ENCODE results near the gene CNOT3.

CNOT3 gene

DNA sequence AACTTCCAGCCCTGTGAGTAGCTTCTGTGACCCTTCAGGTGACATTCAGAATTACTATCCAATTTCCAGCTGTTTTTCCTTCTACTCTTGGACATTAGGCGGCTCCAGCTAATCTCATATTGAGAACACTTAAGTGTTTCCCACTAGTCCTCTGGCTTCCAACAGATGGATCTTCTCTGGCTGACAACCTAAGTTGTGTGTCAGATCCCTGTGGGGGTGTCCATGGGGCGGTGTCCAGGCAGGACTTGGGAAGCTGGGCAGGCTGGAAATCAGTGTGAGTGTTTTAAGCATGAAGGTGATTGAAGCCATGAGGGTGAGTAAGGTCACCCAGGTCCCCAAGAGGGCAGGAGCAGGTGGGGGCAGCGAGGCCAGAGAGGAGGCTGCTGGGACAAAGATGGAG, 10.1 kb downstream of the CNOT3 start:
- no peak overlapping the region for H3K4me3 ChIP-seq (ENCODE audit: low read depth in 1 of 5, low read length in 5 of 5)
- H3K27me3 ChIP-seq (ENCODE audit: control insufficient read depth in 5 of 5, insufficient read depth in 4 of 5, low read length in 5 of 5): no peaks in the 10 kb centered on the region
- no peaks in the 10 kb centered on the region for H3K9me3 ChIP-seq (ENCODE audit: control insufficient read depth in 5 of 5, low read length in 5 of 5)
- H3K36me3 ChIP-seq (ENCODE audit: control insufficient read depth in 5 of 5, insufficient read depth in 5 of 5, low read length in 5 of 5): peaks cover 0 to 98% (median 95%) of the 10 kb centered on the region in 5 donors
- no peaks in the 10 kb centered on the region for H3K4me1 ChIP-seq (ENCODE audit: control insufficient read depth in 5 of 5, insufficient read depth in 5 of 5, low read length in 5 of 5)
- no peak overlapping the region for H3K9ac ChIP-seq (ENCODE audit: low read length in 5 of 5)
- no peak overlapping the region for H3K27ac ChIP-seq (ENCODE audit: low read depth, low read length)

DNA sequence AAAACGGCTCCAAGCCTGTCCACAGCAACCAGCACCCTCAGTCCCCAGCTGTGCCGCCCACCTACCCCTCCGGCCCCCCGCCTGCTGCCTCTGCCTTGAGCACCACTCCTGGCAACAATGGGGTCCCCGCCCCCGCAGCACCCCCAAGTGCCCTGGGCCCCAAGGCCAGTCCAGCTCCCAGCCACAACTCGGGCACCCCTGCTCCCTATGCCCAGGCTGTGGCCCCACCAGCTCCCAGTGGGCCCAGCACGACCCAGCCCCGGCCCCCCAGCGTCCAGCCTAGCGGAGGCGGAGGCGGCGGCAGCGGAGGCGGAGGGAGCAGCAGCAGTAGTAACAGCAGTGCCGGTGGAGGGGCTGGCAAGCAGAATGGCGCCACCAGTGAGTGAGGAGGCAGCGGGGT, 10.6 kb downstream of the CNOT3 start:
- H3K4me3 ChIP-seq (ENCODE audit: low read depth in 1 of 5, low read length in 5 of 5): no peak overlapping the region
- H3K27me3 ChIP-seq (ENCODE audit: control insufficient read depth in 5 of 5, insufficient read depth in 4 of 5, low read length in 5 of 5): no peaks in the 10 kb centered on the region
- H3K36me3 ChIP-seq (ENCODE audit: control insufficient read depth in 5 of 5, insufficient read depth in 5 of 5, low read length in 5 of 5): peaks cover 0 to 98% (median 94%) of the 10 kb centered on the region in 5 donors
- H3K4me1 ChIP-seq (ENCODE audit: control insufficient read depth in 5 of 5, insufficient read depth in 5 of 5, low read length in 5 of 5): peaks cover 0 to 4% (median 3%) of the 10 kb centered on the region in 5 donors
- H3K9me3 ChIP-seq (ENCODE audit: control insufficient read depth in 5 of 5, low read length in 5 of 5): no peaks in the 10 kb centered on the region
- H3K9ac ChIP-seq (ENCODE audit: low read length in 5 of 5): no peak overlapping the region
- no peak overlapping the region for H3K27ac ChIP-seq (ENCODE audit: low read depth, low read length)

DNA sequence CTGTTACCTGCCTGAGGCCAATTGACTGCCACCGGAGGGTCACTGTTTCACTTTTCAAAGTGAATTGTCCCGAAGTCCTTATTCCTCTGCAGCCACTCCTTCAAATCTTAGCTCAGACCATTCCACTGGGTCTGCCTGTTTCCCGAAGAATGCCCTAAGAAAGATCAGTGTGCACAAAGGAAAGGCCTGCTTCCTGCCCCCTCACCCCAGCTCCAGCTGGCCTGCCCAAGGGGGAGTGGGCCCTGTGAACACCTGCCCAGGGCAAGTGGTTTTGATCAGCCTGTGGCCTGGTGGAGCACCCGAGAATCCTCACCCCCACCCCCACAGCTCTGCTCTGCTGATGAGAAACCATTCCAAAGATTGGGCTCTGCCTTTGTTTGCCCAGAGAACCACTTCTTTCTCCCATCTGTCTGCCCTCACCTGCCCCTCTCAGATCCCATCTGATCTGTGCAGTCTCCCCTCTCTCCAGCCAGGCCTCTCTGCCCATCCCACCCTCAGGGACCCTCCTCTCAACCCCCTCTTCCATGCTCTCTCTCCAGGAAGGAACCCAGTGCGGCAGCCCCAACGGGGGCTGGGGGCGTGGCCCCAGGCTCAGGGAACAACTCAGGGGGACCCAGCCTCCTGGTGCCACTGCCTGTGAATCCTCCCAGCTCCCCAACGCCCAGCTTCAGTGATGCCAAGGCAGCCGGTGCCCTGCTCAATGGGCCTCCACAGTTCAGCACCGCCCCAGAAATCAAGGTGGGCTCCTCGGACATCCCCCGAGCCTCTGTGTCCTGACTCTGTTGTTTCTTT, 11.7 kb downstream of the CNOT3 start:
- peaks cover 0 to 11% (median 7%) of the 10 kb centered on the region in 5 donors for H3K4me1 ChIP-seq (ENCODE audit: control insufficient read depth in 5 of 5, insufficient read depth in 5 of 5, low read length in 5 of 5)
- H3K36me3 ChIP-seq (ENCODE audit: control insufficient read depth in 5 of 5, insufficient read depth in 5 of 5, low read length in 5 of 5): peaks cover 0 to 98% (median 94%) of the 10 kb centered on the region in 5 donors
- no peaks in the 10 kb centered on the region for H3K9me3 ChIP-seq (ENCODE audit: control insufficient read depth in 5 of 5, low read length in 5 of 5)
- H3K4me3 ChIP-seq (ENCODE audit: low read depth in 1 of 5, low read length in 5 of 5): no peak overlapping the region
- H3K9ac ChIP-seq (ENCODE audit: low read length in 5 of 5): no peak overlapping the region
- H3K27me3 ChIP-seq (ENCODE audit: control insufficient read depth in 5 of 5, insufficient read depth in 4 of 5, low read length in 5 of 5): no peaks in the 10 kb centered on the region
- H3K27ac ChIP-seq (ENCODE audit: low read depth, low read length): no peak overlapping the region

DNA sequence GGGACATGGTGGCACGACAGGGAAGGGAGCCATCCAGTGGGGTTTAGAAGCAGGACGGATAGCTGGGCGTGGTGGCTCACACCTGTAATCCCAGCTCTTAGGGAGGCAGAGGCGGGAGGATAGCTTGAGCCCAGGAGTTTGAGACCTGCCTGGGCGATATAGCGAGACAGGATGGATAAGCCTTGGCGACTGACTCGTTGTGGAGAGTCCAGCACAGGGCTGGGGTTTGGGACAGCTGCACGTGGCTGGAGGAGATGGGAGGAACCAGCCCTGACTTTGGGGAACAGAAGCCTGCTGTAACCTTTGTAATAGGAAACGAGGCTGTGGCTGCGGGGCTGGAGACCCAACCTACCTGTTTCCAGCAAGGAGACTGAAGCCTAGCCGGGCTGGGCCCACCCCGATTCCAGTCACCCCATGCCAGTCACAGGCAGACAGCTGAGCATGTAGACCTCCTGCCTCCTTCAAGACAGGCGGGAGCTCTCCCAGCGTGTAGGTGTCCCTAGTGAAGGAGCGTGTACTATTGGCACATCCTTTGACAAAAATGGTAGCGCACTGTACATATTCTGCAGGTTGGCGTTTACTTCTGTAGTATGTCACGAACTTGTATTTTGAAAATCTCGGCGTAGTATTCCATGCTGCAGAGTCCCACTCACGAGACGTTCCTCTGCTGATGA, 13.9 kb downstream of the CNOT3 start:
- Histone ChIP-seq H3K9ac (ENCODE audit: low read length in 5 of 5) (no peak overlapping the region), H3K36me3 (ENCODE audit: control insufficient read depth in 5 of 5, insufficient read depth in 5 of 5, low read length in 5 of 5) (peaks cover 5 to 98% (median 93%) of the 10 kb centered on the region in 5 donors), H3K27me3 (ENCODE audit: control insufficient read depth in 5 of 5, insufficient read depth in 4 of 5, low read length in 5 of 5) (no peaks in the 10 kb centered on the region), H3K4me1 (ENCODE audit: control insufficient read depth in 5 of 5, insufficient read depth in 5 of 5, low read length in 5 of 5) (peaks cover 0 to 11% (median 7%) of the 10 kb centered on the region in 5 donors), H3K4me3 (ENCODE audit: low read depth in 1 of 5, low read length in 5 of 5) (no peak overlapping the region), H3K27ac (ENCODE audit: low read depth, low read length) (no peak overlapping the region), H3K9me3 (ENCODE audit: control insufficient read depth in 5 of 5, low read length in 5 of 5) (no peaks in the 10 kb centered on the region)

DNA sequence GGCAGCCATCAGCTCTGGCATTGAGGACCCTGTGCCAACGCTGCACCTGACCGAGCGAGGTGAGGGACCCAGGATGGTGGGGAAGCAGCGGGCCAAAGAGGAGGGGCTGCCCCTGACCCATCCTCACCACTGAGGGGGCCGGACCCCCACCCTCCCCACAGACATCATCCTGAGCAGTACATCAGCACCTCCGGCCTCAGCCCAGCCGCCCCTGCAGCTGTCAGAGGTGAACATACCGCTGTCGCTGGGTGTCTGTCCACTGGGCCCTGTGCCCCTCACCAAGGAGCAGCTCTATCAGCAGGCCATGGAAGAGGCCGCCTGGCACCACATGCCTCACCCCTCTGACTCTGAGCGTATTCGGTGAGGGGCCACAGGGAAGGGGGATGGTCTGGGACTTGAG, 14.7 kb downstream of the CNOT3 start:
- Histone ChIP-seq H3K9me3 (ENCODE audit: control insufficient read depth in 5 of 5, low read length in 5 of 5) (no peaks in the 10 kb centered on the region), H3K27ac (ENCODE audit: low read depth, low read length) (no peak overlapping the region), H3K4me1 (ENCODE audit: control insufficient read depth in 5 of 5, insufficient read depth in 5 of 5, low read length in 5 of 5) (peaks cover 0 to 11% (median 7%) of the 10 kb centered on the region in 5 donors), H3K27me3 (ENCODE audit: control insufficient read depth in 5 of 5, insufficient read depth in 4 of 5, low read length in 5 of 5) (no peaks in the 10 kb centered on the region), H3K9ac (ENCODE audit: low read length in 5 of 5) (no peak overlapping the region), H3K4me3 (ENCODE audit: low read depth in 1 of 5, low read length in 5 of 5) (no peak overlapping the region), H3K36me3 (ENCODE audit: control insufficient read depth in 5 of 5, insufficient read depth in 5 of 5, low read length in 5 of 5) (peaks cover 5 to 98% (median 92%) of the 10 kb centered on the region in 5 donors)

DNA sequence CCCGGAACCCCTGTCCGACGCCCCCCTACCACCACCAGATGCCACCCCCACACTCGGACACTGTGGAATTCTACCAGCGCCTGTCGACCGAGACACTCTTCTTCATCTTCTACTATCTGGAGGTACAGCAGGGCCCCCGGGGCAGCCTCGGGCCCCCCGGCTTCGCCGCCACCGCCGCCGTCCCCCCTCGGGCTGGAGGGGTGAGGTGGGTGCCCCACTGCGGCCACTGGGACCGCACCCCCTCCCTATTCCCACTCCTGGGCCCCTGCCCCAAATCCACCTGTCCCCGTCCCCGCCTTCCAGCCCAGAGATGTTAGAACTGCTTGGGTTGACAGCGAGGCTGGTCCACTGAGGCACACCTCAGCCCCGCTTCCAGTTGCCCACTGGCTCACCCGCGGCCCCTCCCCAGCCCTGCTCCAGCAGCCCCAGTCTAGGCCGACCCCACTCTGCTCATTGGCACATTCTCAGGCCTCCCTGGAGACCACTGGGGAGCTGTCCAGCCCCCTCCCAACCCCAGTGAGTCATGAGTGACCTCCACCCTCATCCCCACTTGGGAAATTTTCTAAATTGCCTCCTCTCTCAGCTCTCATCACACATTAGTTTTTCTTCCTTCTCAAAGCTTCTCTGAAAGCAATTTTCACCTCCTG, 15.4 kb downstream of the CNOT3 start:
- no peak overlapping the region for H3K4me3 ChIP-seq (ENCODE audit: low read depth in 1 of 5, low read length in 5 of 5)
- no peaks in the 10 kb centered on the region for H3K27me3 ChIP-seq (ENCODE audit: control insufficient read depth in 5 of 5, insufficient read depth in 4 of 5, low read length in 5 of 5)
- peaks cover 5 to 98% (median 89%) of the 10 kb centered on the region in 5 donors for H3K36me3 ChIP-seq (ENCODE audit: control insufficient read depth in 5 of 5, insufficient read depth in 5 of 5, low read length in 5 of 5)
- no peaks in the 10 kb centered on the region for H3K9me3 ChIP-seq (ENCODE audit: control insufficient read depth in 5 of 5, low read length in 5 of 5)
- peaks cover 0 to 13% (median 7%) of the 10 kb centered on the region in 5 donors for H3K4me1 ChIP-seq (ENCODE audit: control insufficient read depth in 5 of 5, insufficient read depth in 5 of 5, low read length in 5 of 5)
- H3K9ac ChIP-seq (ENCODE audit: low read length in 5 of 5): no peak overlapping the region
- H3K27ac ChIP-seq (ENCODE audit: low read depth, low read length): peak overlapping the region; percentile 77

DNA sequence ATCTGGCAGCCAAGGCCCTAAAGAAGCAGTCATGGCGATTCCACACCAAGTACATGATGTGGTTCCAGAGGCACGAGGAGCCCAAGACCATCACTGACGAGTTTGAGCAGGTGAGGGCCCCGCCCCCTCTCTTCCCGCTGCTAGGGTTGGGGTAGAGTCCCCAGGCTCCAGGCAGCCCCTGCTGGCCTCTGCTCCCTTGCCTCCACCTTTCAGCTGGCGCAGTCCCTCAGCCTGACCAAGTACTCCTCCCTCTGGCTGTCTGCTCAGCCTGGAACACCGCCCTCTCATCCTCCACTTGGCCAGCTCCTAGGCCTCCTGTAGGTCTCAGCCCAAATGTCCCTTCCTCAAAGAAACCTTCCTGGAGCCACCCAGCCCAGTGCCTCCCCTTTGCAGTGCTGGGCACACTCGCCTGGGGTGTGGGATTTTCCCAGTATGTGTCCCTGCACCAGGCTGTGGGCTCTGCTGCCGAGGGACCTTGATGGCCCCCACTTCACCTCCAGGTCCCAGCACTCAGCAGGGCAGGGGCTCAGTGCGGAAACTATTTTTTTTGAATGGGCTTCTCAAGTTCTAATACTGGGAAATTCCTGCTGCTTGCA, 16.3 kb downstream of the CNOT3 start:
- Histone ChIP-seq H3K36me3 (ENCODE audit: control insufficient read depth in 5 of 5, insufficient read depth in 5 of 5, low read length in 5 of 5) (peaks cover 5 to 92% (median 84%) of the 10 kb centered on the region in 5 donors), H3K9me3 (ENCODE audit: control insufficient read depth in 5 of 5, low read length in 5 of 5) (no peaks in the 10 kb centered on the region), H3K27ac (ENCODE audit: low read depth, low read length) (peak overlapping the region; percentile 77), H3K9ac (ENCODE audit: low read length in 5 of 5) (no peak overlapping the region), H3K4me1 (ENCODE audit: control insufficient read depth in 5 of 5, insufficient read depth in 5 of 5, low read length in 5 of 5) (peaks cover 4 to 21% (median 15%) of the 10 kb centered on the region in 5 donors), H3K27me3 (ENCODE audit: control insufficient read depth in 5 of 5, insufficient read depth in 4 of 5, low read length in 5 of 5) (no peaks in the 10 kb centered on the region), H3K4me3 (ENCODE audit: low read depth in 1 of 5, low read length in 5 of 5) (no peak overlapping the region)

DNA sequence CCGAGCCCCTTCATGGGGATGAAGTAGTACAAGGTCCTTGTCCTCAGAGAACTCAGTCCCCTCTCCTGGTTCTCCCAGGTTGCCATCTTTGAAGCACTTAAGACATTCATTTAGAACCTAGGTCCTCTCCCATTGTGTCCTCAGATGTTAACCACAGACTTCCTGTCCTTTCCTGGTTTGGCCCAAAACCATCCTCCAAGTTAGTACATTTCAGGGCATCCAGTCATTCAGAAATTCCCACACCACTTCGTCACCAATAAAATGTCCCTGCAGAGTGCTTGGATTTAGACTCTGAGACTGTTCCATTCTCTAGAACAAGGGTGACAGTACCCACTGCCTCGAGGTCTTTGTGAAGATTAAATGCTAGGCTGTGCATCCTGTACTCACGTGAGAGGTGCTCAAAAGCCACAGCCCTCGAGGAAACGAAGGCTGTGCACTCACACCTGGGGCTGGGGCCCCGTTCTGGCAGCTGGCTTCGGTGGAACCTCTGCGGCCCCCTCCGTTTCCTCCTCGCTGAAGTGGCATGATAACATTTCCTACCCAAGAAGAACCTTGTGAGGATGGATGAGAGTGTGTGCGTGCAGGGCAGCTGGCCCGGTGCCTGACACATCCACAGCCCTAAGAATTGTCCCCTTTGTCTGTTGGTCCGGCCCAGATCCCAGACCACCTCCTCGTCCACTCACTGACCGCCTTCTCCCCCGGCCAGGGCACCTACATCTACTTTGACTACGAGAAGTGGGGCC, 17.2 kb downstream of the CNOT3 start:
- H3K9ac ChIP-seq (ENCODE audit: low read length in 5 of 5): no peak overlapping the region
- peaks cover 8 to 26% (median 19%) of the 10 kb centered on the region in 5 donors for H3K4me1 ChIP-seq (ENCODE audit: control insufficient read depth in 5 of 5, insufficient read depth in 5 of 5, low read length in 5 of 5)
- no peak overlapping the region for H3K4me3 ChIP-seq (ENCODE audit: low read depth in 1 of 5, low read length in 5 of 5)
- H3K36me3 ChIP-seq (ENCODE audit: control insufficient read depth in 5 of 5, insufficient read depth in 5 of 5, low read length in 5 of 5): peaks cover 5 to 83% (median 75%) of the 10 kb centered on the region in 5 donors
- H3K9me3 ChIP-seq (ENCODE audit: control insufficient read depth in 5 of 5, low read length in 5 of 5): no peaks in the 10 kb centered on the region
- no peaks in the 10 kb centered on the region for H3K27me3 ChIP-seq (ENCODE audit: control insufficient read depth in 5 of 5, insufficient read depth in 4 of 5, low read length in 5 of 5)
- H3K27ac ChIP-seq (ENCODE audit: low read depth, low read length): no peak overlapping the region

DNA sequence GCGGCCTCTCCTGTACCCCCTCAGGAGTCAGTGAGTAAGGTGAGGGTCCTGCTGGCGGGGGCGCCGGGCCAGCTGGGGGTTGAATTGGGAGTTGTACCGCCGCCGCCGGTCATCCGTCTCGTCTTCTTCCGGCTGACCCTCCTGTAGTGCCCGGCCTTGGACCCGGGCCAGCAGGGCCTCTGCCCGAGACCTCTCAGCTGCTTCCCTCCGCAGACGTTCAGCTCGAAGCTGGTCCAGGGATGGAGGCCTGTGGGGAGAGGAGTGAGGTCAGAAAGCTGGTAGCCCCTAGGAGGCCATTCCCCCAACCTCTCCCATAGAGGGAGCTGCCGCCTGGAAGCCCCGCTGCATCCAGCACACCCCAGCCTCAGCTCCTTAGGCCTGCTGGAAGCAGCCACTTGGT, 18.1 kb downstream of the CNOT3 start:
- H3K4me3 ChIP-seq (ENCODE audit: low read depth in 1 of 5, low read length in 5 of 5): no peak overlapping the region
- no peak overlapping the region for H3K9ac ChIP-seq (ENCODE audit: low read length in 5 of 5)
- H3K27ac ChIP-seq (ENCODE audit: low read depth, low read length): no peak overlapping the region
- H3K4me1 ChIP-seq (ENCODE audit: control insufficient read depth in 5 of 5, insufficient read depth in 5 of 5, low read length in 5 of 5): peaks cover 13 to 34% (median 28%) of the 10 kb centered on the region in 5 donors
- no peaks in the 10 kb centered on the region for H3K27me3 ChIP-seq (ENCODE audit: control insufficient read depth in 5 of 5, insufficient read depth in 4 of 5, low read length in 5 of 5)
- H3K36me3 ChIP-seq (ENCODE audit: control insufficient read depth in 5 of 5, insufficient read depth in 5 of 5, low read length in 5 of 5): peaks cover 5 to 74% (median 67%) of the 10 kb centered on the region in 5 donors
- H3K9me3 ChIP-seq (ENCODE audit: control insufficient read depth in 5 of 5, low read length in 5 of 5): no peaks in the 10 kb centered on the region

Data from subcutaneous abdominal adipose tissue (tissue), 5 donors.